HK-2 (cell line): Measurements from ENCODE around the gene SPTSSA.
A peak's percentile ranks its signal among the peaks of the same experiment; 100 is the strongest.
"Not testable (repeated sequence)": the region's sequence is repeated elsewhere in the genome, so short reads cannot be mapped to it uniquely, and the experiment has no call there.

Source experiments
- DNase-seq: peaks from one replicate; pipeline ENCODE4 v3.0.0-alpha.2; 2018; ENCODE audit not compliant: unreplicated experiment

Gene SPTSSA

GRCh38 chr14:34462132-34462893 is at the start of gene SPTSSA:
SPTSSA (minus strand) TSS chr14:34462240; CDS start chr14:34462207, 33 bp downstream.
- peak; percentile 93 for DNase-seq

- DNase-seq, result no peak
These were observed 45.8 kb upstream of the SPTSSA start for GRCh38 chr14:34507884-34508283.

GRCh38 chr14:34507459-34507858 is 45.4 kb upstream of the SPTSSA start:
- DNase-seq, result no peak

GRCh38 chr14:34505124-34505491 is 43.1 kb upstream of the SPTSSA start:
- DNase-seq, result not testable (repeated sequence)

- not testable (repeated sequence) for DNase-seq
These were observed 42.0 kb upstream of the SPTSSA start for GRCh38 chr14:34504027-34504426.

- no peak for DNase-seq
These were observed 40.6 kb upstream of the SPTSSA start for GRCh38 chr14:34502545-34503225.

- no peak for DNase-seq
These were observed 40.0 kb upstream of the SPTSSA start for GRCh38 chr14:34502001-34502400.

GRCh38 chr14:34501004-34501580 is 39.1 kb upstream of the SPTSSA start:
- peak; percentile 18 for DNase-seq

- no peak for DNase-seq
These were observed 36.8 kb upstream of the SPTSSA start for GRCh38 chr14:34498684-34499412.

- DNase-seq, result peak; percentile 58
These were observed 34.9 kb upstream of the SPTSSA start for GRCh38 chr14:34496679-34497513.

- DNase-seq, result no peak
These were observed 34.1 kb upstream of the SPTSSA start for GRCh38 chr14:34496007-34496678.

- no peak for DNase-seq
These were observed 27.3 kb upstream of the SPTSSA start for GRCh38 chr14:34489324-34489723.

GRCh38 chr14:34488528-34488927 is 26.5 kb upstream of the SPTSSA start:
- no peak for DNase-seq

GRCh38 chr14:34484726-34485125 is 22.7 kb upstream of the SPTSSA start:
- DNase-seq, result no peak

- no peak for DNase-seq
These were observed 20.4 kb upstream of the SPTSSA start for GRCh38 chr14:34482463-34482862.

GRCh38 chr14:34479694-34480093 is 17.7 kb upstream of the SPTSSA start:
- DNase-seq, result no peak

GRCh38 chr14:34478261-34478660 is 16.2 kb upstream of the SPTSSA start:
- DNase-seq, result no peak

GRCh38 chr14:34476036-34476435 is 14.0 kb upstream of the SPTSSA start:
- not testable (repeated sequence) for DNase-seq

- DNase-seq, result no peak
These were observed 13.1 kb upstream of the SPTSSA start for GRCh38 chr14:34475163-34475562.

GRCh38 chr14:34474187-34474679 is 12.2 kb upstream of the SPTSSA start:
- DNase-seq, result no peak
